Right ventricle myocardium inferior (tissue), 1 donor: Measurements from ENCODE around the gene PROM2. TPM values are rescaled to one million over a fixed set of nuclear protein-coding genes. Genes with fewer than 3 reads are reported as not detected.

Experiments
- ATAC-seq: fragments of 200-7000 bp; cut with Tn5 transposase; one replicate; pipeline ENCODE4 v1.9.1; 2020; ENCODE audit warnings: mild to moderate bottlenecking, moderate library complexity
- DNase-seq: peaks from one replicate; pipeline ENCODE4 v3.0.0; 2021; ENCODE audit errors: missing footprints
- intact Hi-C: fragments of 100-400 bp; cut with DNase I; formaldehyde crosslinking; loops from one replicate; pipeline ENCODE4 v1.11.0; 2022
- total RNA-seq: library from RNA; stranded (reverse); fragmentation: NEBNext Ultra II Directional; extraction: Animal tissue kit (Norgen Biotek cat#: 25700); gene quantifications from one replicate; pipeline ENCODE4 v1.2.1, GENCODE V29; 2021
- donor health status: DM: no; HTN: yes; CAD: no; lungs with severe emphysema.

The PROM2 gene
- total RNA-seq, 1 donor from 2014 or later, result 0.32 TPM

DNA sequence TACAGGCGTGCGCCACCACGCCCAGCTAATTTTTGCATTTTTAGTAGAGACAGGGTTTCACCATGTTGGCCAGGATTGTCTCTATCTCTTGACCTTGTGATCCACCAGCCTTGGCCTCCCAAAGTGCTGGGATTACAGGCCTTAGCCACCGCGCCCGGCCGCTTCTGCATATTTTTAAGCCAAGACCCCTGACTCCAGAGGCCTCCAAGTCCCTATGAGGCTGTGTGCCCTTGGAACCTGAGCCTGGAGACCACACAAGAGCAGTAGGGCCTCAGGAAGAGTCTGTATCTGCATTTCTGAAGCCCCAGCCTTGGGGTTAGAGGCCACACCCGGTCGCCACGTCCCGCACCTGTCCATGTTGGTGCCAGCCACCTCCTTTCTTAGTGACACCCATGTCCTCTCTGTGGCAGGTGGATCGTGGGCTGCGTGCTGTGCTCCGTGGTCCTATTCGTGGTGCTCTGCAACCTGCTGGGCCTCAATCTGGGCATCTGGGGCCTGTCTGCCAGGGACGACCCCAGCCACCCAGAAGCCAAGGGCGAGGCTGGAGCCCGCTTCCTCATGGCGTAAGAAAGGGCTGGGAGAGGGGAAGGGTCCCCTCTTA lies 5.3 kb downstream of the PROM2 start:
- ATAC-seq, result no peak

DNA sequence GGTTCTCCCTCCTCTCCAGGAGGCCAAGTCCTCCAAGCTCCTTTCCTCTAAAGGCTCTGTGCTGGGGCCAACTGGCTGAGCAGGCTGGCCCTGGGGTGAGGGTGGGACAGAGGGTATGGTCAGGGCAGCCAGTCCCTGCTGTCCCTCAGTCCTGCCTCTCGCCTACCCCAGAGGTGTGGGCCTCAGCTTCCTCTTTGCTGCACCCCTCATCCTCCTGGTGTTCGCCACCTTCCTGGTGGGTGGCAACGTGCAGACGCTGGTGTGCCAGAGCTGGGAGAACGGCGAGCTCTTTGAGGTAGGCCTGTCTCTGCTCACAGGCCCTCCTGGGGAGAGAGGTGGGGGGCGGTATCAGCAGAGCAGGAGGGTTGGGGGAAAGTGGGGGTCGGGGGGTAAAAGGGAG lies 6.8 kb downstream of the PROM2 start:
- ATAC-seq (no peak), DNase-seq (peak; percentile 51)
- intact Hi-C loops, result no loop called here

More for the DNA sequence above, 5.3 kb downstream of the PROM2 start:
- intact Hi-C loops, result no loop called here
- DNase-seq, result peak; percentile 61

DNA sequence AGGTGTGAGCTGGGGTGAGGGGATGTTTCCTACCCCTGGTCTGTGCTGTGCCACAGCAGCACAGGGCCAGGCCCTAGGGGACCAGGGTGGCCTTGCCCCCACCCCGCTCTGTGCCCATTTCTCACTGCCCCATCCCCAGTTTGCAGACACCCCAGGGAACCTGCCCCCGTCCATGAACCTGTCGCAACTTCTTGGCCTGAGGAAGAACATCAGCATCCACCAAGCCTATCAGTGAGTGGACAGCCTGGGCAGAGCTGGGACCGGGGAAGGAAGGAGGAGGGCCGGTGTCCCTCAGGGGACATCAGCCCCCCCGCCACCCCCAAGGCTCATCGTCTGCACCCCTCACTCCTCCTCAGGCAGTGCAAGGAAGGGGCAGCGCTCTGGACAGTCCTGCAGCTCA lies 7.5 kb downstream of the PROM2 start:
- DNase-seq (peak; percentile 30), ATAC-seq (no peak)
- intact Hi-C loops, result no loop called here

DNA sequence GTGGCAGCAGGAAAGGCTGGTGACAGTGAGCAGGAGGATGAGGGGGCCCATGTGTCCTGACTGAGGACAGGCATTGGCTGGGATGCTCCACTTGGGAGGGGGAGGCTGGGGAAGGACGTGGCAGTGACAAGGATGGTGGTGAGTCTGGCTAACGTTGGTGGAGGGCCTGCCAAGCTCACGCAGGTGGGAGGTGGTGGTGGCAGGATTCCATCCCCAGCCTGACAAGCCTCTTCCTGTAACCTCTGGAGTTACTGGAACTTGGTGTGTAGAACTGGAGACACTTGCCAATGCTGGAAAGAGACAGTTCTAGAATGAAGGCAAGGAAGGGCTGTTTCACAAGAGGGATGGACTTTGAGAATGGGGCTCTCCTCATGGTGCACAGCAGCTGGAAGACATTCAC lies 8.2 kb downstream of the PROM2 start:
- intact Hi-C loops, result no loop called here
- peak; percentile 56 for DNase-seq
- ATAC-seq, result no peak

DNA sequence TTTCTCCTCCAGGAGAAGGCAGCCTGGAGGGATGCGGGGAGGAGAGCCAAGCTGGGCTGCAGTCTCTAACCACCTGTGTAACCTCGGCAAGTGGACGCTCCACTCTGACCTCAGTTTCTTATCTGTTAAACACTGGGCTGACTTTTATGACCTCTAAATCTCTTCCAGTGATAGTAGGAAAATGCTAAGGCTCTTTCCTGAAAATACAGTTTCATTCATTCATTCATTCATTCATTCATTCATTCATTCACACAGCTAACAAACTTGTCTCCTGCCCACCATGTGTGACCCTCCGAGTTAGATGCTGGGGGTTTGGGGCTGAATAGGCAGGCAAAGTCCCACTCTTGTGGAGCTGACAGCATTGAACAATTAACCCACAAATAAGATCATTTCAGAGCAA lies 9.3 kb downstream of the PROM2 start:
- intact Hi-C loops, result no loop called here
- ATAC-seq (no peak), DNase-seq (peak; percentile 27)

DNA sequence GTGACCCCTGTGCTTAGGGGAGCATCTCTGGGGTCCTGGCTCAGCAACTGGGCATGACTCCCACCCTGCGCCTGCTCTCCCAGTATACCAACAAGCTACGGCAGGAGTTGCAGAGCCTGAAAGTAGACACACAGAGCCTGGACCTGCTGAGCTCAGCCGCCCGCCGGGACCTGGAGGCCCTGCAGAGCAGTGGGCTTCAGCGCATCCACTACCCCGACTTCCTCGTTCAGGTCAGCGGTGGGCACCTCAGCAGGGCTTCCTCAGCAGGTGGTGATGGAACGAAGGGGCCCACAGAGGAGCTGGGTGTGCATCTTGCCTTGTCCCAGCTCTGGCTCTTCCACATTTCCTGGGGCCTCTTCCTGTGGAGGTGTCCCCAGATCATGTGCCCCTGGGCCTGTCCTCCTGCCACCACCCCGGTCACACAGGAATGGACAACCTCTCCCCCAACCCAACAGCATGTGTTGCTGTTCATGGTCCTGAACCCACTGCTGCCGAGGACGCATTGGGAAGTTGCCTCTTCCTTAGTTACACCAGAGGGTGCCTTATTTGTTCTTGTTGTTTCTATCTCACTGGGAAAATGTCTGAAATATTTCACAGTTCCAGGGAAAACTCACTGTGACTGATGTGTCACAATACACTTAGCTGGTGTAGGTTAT lies 10.8 kb downstream of the PROM2 start:
- ATAC-seq (no peak), DNase-seq (no peak)
- intact Hi-C loops, result no loop called here

DNA sequence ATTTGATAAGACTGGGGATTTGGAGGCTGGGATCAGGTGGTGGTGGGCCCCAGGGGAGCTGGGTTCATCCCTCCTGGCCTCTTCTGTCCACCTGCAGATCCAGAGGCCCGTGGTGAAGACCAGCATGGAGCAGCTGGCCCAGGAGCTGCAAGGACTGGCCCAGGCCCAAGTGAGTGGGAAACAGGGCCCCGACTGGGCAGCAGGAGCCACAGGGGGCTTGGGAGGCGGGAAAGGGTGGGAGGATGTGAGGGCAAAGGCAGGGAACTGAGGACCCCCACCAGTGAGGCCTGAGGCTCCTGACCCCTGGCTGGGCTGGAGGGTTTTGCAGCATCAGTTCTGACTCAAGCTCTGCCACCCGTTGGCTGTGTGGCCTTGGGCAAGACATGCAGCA lies 11.3 kb downstream of the PROM2 start:
- no peak for ATAC-seq

DNA sequence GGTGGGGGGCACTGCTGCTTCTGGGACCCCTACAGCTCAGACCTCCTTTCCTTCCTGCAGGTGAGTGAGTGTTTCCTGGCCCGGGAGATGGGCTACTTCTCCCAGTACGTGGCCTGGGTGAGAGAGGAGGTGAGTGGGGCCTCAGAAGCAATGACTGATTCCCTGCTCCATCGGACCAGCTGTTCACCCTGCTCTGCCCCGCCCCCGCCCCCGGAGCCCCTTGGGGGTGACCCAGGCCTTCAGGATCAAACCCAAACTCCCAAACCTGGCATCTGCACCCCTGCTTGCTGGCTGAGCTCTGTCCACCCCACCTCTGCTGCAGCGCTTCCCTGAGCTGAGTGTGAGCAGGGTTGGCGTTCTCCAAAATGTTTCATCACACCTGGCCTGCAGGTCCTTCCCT lies 13.1 kb downstream of the PROM2 start:
- ATAC-seq, result no peak
- DNase-seq, result peak; percentile 7
- intact Hi-C loops, result no loop called here

More for the DNA sequence above, 11.3 kb downstream of the PROM2 start:
- no peak for DNase-seq
- intact Hi-C loops, result no loop called here

DNA sequence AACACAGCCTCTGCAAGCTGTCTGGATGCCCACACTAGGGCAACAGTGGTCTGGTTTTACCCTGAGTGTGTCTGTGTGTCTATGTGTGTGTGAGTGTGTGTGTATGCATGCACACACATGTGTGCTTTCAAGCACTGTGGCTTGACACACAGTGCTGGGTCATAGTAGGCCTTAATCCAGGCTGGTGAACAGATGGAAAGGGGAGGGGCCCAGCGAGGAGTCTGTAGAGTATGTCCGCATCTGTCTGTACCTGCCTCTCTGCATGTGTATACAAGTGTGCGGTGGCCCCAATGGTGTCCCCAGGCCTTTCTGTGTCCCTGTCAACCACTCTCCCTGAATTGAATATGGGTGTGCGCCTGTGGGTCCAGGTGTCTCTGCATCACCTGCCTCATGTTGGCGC lies 13.6 kb downstream of the PROM2 start:
- ATAC-seq (no peak), DNase-seq (no peak)
- intact Hi-C loops, result no loop called here

DNA sequence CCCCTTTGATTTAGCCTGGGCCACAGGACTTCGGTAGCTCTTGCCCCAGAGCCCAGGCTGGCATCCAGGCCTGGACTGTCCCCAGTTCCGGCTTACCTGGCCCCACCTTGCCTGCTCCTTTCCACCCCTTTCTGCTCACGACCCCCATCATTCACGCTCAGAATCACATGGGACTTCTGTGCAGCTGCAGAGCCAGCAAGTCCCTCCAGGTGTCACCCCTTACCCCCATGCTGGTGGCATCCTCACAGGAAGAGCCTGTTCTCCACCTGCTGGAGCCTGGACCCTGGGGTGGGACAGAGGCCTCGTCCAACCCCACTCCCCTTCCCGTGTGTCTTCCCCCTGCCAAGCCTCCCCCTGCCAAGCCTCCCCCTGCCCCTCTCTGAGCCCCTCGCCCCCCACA lies 15.0 kb downstream of the PROM2 start:
- intact Hi-C loops, result no loop called here
- DNase-seq, result no peak
- ATAC-seq, result no peak

DNA sequence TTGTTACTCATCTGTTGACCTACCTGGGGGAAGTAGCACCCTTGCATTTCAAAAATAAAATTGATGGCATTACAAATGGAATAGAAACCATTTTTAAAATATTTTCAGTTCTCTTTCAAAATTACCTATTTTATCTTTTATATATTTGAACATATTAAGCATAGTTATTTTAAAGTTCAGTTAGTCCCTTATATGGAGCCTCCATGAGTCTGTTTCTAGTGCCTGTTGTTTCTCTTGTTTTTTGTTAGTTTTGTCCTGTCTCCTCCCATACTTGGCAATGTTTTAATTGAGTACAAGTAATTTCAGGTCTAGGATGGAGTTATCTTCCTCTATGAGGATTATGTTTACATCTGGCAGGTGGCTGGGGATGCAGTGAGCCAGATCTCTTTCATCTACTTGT lies 17.0 kb downstream of the PROM2 start:
- no peak for DNase-seq
- intact Hi-C loops, result no loop called here
- no peak for ATAC-seq

DNA sequence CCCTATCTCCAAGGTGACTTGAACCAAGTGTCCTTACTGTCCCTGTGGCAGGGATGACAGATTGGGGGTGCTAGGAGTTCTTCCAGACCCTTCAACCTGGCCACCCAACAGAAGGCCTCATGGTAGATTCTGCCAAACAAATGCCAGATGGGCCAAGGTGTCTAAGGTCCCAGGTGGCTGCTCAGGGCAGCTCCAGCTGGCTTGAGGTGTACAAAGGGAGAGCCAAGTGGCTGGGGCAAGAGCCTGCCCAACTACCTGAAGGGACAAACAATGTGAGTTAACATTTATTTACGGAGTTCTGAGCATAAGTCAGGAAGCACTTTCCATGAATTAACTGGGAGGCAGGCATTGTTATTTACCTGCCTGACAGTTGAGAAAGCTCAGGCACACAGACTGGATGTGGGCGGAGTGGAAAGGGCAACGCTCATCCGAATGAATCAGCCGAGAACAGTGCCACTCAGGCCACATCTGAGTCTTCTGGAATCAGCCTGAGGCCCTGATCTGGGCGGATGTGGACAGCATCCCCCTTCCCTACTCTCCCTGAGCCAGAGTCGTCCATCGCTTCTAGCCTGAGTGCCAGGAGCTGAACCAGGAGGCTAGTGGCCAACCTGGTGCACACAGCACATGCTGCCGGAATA lies 18.5 kb downstream of the PROM2 start:
- ATAC-seq (no peak), DNase-seq (no peak)
- intact Hi-C loops, result no loop called here

DNA sequence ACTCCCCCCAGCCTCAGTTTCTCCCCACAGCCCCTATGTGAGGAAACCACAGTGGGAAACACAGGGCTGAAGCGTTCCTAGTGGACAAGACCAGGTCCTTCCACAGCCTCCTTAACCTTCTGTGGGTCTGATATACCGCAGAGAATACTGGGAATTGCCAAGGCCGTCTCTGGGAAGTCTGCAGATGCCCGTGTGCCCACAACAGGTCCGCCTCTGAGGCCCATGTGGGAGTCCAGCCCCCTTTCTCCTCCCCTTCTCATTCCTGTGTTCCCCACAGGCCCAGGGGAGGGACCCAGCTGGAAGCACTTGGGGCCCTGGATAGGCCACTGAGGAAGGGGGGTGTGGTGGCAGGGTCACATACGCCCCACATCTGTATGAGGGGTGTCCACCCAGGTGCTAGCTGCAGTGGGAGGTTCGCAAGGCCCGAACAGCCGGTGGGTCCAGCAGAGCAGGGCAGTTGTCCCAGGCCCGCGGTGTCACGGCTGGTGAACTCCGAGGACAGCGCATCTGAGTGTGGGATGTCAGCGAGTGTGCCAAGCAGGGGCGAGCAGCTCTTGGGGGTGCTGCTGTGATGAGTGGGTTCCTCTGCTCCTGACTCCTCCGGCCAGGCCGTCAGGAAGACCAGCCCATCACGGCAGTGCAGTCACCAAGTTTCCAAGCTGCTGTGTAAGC lies 20.5 kb downstream of the PROM2 start:
- ATAC-seq (no peak), DNase-seq (no peak)
- intact Hi-C loops, result no loop called here

DNA sequence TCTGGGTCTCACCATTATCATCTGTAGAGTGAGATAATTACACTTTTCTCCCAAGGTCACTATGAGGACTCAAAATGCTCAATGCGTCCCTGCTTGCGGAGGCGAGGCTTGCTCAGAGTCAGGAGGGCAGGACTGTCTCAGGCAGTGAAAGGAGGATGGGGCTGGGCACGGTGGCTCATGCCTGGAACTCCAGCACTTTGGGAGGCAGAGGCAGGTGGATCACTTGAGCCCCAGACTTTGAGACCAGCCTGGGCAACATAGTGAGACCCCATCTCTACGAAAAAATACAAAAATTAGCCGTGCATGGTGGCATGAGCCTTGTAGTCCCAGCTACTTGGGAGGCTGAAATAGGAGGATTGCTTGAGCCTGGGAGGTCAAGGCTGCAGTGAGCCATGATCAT lies 21.1 kb downstream of the PROM2 start:
- no peak for ATAC-seq
- DNase-seq, result no peak
- intact Hi-C loops, result no loop called here

DNA sequence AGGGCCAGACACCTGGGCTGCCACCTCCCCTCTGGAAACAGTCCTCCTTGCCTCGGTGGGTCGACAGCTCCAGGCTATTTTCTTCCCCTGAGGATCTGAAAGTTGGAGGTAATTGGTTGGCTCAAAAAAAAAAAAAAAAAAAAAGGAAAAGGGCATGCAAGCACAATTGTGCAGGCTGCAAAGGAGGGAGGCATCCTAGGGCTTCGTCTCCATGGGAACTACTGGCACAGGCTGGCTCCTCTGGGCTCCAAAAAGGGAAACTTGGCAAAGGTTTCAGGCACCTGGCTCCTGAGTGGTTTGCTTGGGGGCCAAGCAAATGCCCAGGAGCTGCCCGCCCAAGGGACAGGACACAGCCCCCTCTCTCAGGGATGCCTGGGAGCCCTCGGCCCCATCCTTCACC lies 21.8 kb downstream of the PROM2 start:
- intact Hi-C loops, result no loop called here
- no peak for DNase-seq
- ATAC-seq, result no peak

DNA sequence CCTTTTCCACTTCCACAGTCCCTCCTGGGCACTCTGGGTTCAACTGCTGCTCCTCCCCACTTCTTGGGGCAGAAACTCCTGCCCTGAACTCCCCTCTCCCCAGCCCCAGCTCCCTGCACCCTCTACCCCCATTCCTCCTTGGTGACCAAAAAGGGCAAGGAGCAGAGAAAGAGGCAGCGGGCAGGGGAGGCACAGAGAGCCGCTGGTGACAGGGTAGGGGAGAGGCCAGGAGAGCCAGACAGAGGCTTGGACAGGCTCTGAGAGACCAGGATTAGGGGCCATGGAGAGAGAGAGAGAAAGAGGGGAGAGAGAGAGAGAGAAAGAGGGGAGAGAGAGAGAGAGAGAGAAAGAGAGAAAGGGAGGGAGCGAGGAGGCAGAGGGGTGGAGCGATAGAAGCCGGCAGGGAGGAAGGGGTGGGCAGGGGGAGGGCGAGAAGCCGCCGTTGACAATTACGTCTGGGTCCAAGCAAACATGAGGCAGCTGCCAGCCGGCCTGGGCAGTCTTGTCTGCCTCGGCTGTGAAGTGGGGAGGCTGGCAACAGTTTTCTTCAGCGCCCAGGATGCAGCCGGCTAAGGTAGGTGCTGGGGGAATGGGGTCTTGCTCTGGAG lies 22.7 kb downstream of the PROM2 start, which contains the start of gene KCNIP3:
Gene KCNIP3, plus strand, starts transcription at position 468 of the 608 bp plus-strand sequence. Its CDS starts 92 bp downstream, at position 560.
- intact Hi-C loops, result no loop called here
- no peak for ATAC-seq
- DNase-seq, result no peak

DNA sequence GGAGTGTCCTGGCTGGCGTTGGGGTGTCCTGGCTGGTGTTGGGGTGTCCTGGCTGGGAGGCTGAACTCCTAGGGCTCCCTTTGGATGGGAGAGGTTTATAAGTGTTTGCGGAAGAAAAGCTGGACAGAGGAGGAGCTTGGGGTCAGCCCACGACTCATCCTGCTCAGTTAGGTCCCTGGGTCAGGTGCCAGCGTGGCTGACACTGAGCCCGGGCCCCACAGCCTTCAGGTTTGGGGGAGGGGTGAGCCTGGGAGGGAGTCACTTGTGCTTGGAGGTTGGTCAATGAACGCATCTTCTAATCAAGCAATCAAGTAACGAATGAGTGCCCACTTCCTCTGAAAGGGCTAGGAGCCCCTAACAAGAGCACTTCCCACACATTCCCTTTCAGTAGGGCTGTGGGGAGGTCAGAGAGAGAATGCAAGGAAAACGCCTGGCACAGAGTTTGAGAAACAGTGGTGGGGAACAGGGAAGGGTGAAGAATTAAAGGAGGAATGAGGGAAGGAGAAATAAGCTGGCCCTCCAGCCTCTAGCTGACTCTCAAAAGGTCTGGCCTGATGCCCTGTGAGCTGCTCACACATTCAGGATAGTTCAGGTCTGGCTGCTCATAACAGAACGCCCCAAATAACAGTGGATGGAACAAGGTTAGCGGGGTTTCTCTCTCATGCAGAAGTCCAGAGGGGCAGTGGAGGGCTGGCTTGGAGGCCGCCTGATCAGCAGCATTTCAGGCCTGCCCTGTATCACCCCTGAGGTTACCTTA lies 23.6 kb downstream of the PROM2 start:
- no peak for ATAC-seq
- intact Hi-C loops, result no loop called here
- no peak for DNase-seq

DNA sequence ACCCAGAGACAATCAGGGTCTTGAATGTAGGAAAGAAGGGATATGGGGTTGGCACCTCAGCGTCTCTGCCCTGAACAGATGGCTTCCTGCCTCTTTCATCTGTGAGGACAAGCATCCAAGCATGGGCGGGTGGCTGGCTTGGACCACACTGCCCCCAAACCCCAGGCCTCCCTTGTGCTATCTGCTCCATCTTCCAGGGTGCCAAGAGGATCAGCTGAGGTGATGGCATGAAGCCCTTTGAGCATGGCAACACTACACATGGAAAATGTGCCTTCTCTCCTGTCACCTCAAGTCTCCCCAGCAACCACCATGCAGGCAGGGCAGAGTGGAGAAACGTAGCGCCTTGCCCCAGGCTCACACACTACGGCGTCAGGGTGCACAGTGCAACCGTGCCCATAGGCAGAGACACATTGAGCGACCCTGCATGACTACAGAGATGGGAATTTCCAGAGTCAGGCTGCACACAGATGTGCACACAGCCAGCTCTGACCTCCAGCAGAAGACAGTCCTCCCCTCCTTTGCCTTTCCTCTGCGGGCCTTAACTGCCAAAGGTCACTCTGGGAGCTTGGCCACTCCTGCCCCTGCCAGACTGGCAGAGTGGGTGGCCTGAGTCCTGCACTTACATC lies 24.4 kb downstream of the PROM2 start:
- no peak for ATAC-seq
- intact Hi-C loops, result no loop called here
- DNase-seq, result no peak
